ENCODE results near the gene ATP5F1B. TPM values are rescaled to one million over a fixed set of nuclear protein-coding genes. Genes with fewer than 3 reads are reported as not detected.

Gene ATP5F1B
- total RNA-seq, 1 donor from 2014 or later, result 609 TPM

DNA sequence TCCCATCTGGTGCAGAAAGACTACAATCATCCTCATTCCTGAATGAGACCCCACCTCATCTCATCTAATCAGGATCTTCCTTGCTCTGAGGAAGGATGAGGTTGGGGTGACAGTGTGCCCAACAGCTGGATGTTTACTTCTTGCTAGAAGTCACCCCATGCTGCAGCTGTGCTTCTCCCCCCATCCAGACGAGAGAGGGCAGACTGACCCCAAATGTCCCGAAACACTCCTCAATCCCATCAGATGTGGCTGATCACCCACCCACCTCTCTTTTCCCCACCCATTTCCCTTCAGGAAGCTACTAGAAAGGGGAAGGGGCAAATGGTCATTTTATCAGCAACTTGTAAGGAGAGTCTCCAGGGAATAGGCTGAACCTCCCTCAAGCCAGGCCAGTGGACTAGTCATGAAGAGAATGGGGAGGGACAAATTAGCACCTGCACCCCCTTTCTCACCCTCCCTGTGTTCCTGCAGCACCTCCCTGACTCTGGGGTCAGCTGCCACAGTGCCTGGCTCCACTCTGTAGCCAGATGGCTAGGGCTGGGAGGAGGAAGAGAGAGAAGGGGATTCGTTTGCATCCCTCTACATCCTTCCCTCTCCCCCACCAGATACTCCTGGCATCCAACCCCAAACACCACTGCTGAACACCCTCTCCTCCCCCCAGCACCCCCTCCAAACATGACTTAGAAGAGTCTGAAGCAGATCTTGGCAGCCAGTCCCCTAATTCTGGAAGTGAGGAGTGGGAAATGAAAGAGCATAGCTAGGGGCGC lies 12.9 kb downstream of the ATP5F1B start:
- H3K27ac Mint-ChIP-seq, result peak overlapping the region; percentile 86
- H4K20me1 ChIP-seq (ENCODE audit: low read depth), result peaks cover 38% of the 10 kb centered on the region

DNA sequence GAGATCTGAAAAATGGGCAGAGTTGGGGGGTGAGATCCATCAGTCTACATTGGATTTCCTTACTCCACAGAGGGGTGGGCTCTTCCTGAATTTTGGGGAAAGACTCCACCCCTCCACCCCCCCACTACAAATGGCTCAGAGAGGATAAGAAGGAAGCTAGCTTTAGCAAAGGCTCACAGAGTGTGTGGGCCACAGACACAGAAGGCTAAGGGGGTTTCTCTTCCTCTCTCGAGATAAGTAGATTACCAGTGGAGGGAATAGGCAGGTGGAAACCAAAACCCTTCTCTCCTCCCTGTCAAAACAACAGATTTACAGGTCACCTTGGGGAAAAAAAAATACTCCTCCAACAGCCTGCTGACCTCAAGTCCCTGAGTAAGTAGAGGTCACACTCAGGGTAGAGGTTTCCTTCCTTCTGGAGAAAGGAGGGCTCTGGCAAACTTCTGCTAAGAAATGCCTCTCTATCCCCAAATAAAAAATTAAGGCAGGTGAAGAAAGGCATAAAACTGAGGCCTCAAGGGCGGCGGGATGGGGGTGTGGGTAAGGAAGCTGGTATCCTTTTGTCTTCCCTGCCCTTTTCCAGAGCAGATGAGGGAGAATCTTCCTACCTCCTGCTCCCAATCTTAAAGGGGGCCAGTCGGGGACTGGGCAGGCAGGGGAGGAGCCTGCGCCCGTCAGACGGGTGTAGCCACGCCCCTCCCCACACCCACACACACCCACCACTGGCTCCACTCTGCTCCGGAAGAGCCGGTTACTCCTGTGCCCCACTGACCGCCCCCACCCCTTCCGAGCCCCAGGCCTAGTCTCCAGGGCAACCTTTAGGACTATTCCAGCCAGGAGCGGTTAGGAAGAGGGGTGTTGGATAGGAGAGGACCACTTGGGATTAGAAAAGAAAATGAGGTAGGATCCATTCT lies 13.7 kb downstream of the ATP5F1B start:
- DNase-seq (ENCODE audit: low spot score), result peak; percentile 82
- H3K4me1 Mint-ChIP-seq, result peaks cover 70% of the 10 kb centered on the region
- peaks cover 4% of the 10 kb centered on the region for H3K27me3 Mint-ChIP-seq (ENCODE audit: insufficient read depth, low read depth)
- Histone ChIP-seq H3K4me1 (peaks cover 36% of the 10 kb centered on the region), H3K9ac (no peak overlapping the region), H3K36me3 (no peaks in the 10 kb centered on the region), H3K27me3 (no peaks in the 10 kb centered on the region), H3K4me2 (peak overlapping the region; percentile 88), H3K27ac (no peak overlapping the region), H3K4me3 (peak overlapping the region; percentile 31), H4K20me1 (ENCODE audit: low read depth) (peaks cover 38% of the 10 kb centered on the region), H3K9me3 (ENCODE audit: low read depth) (no peaks in the 10 kb centered on the region), H3K79me2 (ENCODE audit: low read depth) (peaks cover 76% of the 10 kb centered on the region), H2AFZ (replicated peaks) (no peak overlapping the region), H3F3A (ENCODE audit: low read depth) (peaks cover 70% of the 10 kb centered on the region)
- peaks cover 2% of the 10 kb centered on the region for H3K36me3 Mint-ChIP-seq
- H3K9me3 Mint-ChIP-seq, result no peaks in the 10 kb centered on the region
- H3K4me3 Mint-ChIP-seq, result peak overlapping the region; percentile 99
- TF ChIP-seq EZH2phosphoT487 (IDR thresholded peaks at IDR 0.05) (no peak), EZH2 (IDR thresholded peaks at IDR 0.05) (no peak)
- TF ChIP-seq, protein P1, sequence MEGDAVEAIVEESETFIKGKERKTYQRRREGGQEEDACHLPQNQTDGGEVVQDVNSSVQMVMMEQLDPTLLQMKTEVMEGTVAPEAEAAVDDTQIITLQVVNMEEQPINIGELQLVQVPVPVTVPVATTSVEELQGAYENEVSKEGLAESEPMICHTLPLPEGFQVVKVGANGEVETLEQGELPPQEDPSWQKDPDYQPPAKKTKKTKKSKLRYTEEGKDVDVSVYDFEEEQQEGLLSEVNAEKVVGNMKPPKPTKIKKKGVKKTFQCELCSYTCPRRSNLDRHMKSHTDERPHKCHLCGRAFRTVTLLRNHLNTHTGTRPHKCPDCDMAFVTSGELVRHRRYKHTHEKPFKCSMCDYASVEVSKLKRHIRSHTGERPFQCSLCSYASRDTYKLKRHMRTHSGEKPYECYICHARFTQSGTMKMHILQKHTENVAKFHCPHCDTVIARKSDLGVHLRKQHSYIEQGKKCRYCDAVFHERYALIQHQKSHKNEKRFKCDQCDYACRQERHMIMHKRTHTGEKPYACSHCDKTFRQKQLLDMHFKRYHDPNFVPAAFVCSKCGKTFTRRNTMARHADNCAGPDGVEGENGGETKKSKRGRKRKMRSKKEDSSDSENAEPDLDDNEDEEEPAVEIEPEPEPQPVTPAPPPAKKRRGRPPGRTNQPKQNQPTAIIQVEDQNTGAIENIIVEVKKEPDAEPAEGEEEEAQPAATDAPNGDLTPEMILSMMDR (IDR thresholded peaks at IDR 0.05), result no peak
- H3K27ac Mint-ChIP-seq, result peak overlapping the region; percentile 86

More for the DNA sequence above, 12.9 kb downstream of the ATP5F1B start:
- H3K27ac ChIP-seq, result no peak overlapping the region
- H3K9me3 ChIP-seq (ENCODE audit: low read depth), result no peaks in the 10 kb centered on the region
- peaks cover 78% of the 10 kb centered on the region for H3K4me1 Mint-ChIP-seq
- H3K4me1 ChIP-seq, result peaks cover 42% of the 10 kb centered on the region
- peak overlapping the region; percentile 31 for H3K4me3 ChIP-seq
- no peaks in the 10 kb centered on the region for H3K36me3 ChIP-seq
- H3F3A ChIP-seq (ENCODE audit: low read depth), result peaks cover 79% of the 10 kb centered on the region
- H3K27me3 Mint-ChIP-seq (ENCODE audit: insufficient read depth, low read depth), result peaks cover 4% of the 10 kb centered on the region
- no peaks in the 10 kb centered on the region for H3K27me3 ChIP-seq
- no peaks in the 10 kb centered on the region for H3K9me3 Mint-ChIP-seq
- TF ChIP-seq, protein P1 (IDR thresholded peaks at IDR 0.05), result no peak
- TF ChIP-seq EZH2 (IDR thresholded peaks at IDR 0.05), result no peak
- H2AFZ ChIP-seq (replicated peaks), result no peak overlapping the region
- peak overlapping the region; percentile 88 for H3K4me2 ChIP-seq
- H3K36me3 Mint-ChIP-seq, result peaks cover 5% of the 10 kb centered on the region
- peak overlapping the region; percentile 99 for H3K4me3 Mint-ChIP-seq
- DNase-seq (ENCODE audit: low spot score), result peak; percentile 17
- no peak overlapping the region for H3K9ac ChIP-seq
- peaks cover 68% of the 10 kb centered on the region for H3K79me2 ChIP-seq (ENCODE audit: low read depth)

DNA sequence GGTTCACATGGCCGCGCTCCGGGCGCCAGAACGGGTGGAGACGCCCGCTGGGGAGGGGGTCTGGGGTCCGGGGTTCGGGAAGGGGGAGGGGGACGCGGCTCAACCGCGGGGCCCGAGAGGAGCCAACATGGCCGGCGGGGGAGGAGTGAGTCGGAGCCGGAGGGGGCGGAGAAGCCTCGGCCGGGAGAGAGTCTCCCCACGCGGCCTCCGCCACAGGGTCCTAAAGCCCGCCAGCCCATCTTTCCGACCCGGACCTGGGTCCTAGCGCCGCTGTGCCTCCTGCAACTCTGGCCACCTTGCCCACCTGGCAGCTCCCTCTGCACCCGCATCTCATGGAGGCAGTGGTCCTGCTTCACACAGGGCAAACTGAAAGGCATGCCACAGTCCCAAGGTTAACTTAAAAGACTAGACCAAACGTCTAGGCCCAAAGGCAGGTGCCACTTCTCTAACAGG lies 15.6 kb downstream of the ATP5F1B start, which contains the start of gene BAZ2A:
Gene BAZ2A (minus strand): TSS at position 147 of the 453 bp plus-strand sequence. CDS start 12,796 bp downstream, outside the sequence.
- Histone ChIP-seq H4K20me1 (ENCODE audit: low read depth) (peaks cover 51% of the 10 kb centered on the region), H3K79me2 (ENCODE audit: low read depth) (peaks cover 89% of the 10 kb centered on the region), H3K9me3 (ENCODE audit: low read depth) (no peaks in the 10 kb centered on the region), H3K4me2 (peak within 1 kb of the TSS; percentile 93), H3K4me3 (peak within 1 kb of the TSS; percentile 95), H3K36me3 (no peaks in the 10 kb centered on the region), H3K27me3 (no peaks in the 10 kb centered on the region), H3K9ac (peak within 1 kb of the TSS; percentile 83), H3F3A (ENCODE audit: low read depth) (peaks cover 55% of the 10 kb centered on the region), H3K4me1 (peaks cover 33% of the 10 kb centered on the region), H2AFZ (replicated peaks) (no peak within 1 kb of the TSS), H3K27ac (peak within 1 kb of the TSS; percentile 21)
- peaks cover 10% of the 10 kb centered on the region for H3K36me3 Mint-ChIP-seq
- H3K27me3 Mint-ChIP-seq (ENCODE audit: insufficient read depth, low read depth), result no peaks in the 10 kb centered on the region
- peak within 1 kb of the TSS; percentile 97 for H3K27ac Mint-ChIP-seq
- no peaks in the 10 kb centered on the region for H3K9me3 Mint-ChIP-seq
- TF ChIP-seq, protein P1 (IDR thresholded peaks at IDR 0.05), result no peak
- TF ChIP-seq EZH2phosphoT487 (IDR thresholded peaks at IDR 0.05), result no peak
- no peak for TF ChIP-seq EZH2 (IDR thresholded peaks at IDR 0.05)
- H3K4me1 Mint-ChIP-seq, result peaks cover 59% of the 10 kb centered on the region
- peak; percentile 95 for DNase-seq (ENCODE audit: low spot score)
- peak within 1 kb of the TSS; percentile 99 for H3K4me3 Mint-ChIP-seq
